Stimulated activated CD4-positive, alpha-beta T cell treated with anti-CD3 and anti-CD28 coated beads, Interleukin-12 subunit alpha, Interleukin-12 subunit beta, amount 100 ng/mL, for 48 hours (primary cell): ENCODE data around the gene ATRNL1.
"Not testable (repeated sequence)": the region's sequence is repeated elsewhere in the genome, so short reads cannot be mapped to it uniquely, and the experiment has no call there.

Experiments
- DNase-seq, 3 donors: peaks; one replicate each; pipeline ENCODE4 v3.0.0-alpha.2; 2020; ENCODE audit warnings: low read depth in 2 of 3, low spot score in 1 of 3

ATRNL1 gene

DNA sequence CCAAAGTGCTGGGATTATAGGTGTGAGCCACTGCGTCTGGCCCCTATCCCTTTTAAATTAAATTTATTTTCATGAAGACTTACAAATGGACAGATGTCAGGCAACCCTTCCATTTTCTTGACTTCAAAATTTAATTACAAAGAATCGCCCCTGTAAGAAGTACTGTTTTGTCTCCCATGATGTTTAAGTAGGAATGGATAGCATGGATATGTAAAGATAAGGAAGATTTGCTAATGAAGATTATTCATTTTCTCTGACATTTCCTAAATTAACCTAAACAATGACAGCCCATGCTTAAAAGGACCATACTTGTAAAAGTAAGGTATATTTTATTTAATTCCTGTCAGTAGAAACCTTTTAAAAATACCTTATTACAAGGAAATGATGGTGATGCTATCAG lies 627.0 kb downstream of the ATRNL1 start:
- no peak for DNase-seq

DNA sequence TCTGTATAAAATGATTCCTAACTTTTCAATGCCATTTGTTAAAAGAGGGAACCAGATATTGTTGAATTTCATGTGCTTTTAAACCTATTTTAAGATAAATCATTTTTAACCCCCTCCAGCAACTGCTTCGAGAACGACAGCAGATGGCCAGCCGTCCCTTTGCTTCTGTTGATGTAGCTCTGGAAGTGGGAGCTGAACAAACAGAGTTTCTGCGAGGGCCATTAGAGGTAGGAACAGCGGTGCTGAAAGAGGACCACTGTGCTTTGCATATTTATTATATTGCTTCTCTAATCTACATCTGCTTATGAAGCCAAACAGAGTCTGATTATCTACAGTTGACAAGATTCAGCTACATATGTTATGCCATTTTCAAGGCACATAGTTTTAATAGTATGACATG lies 634.0 kb downstream of the ATRNL1 start:
- DNase-seq: no peak

DNA sequence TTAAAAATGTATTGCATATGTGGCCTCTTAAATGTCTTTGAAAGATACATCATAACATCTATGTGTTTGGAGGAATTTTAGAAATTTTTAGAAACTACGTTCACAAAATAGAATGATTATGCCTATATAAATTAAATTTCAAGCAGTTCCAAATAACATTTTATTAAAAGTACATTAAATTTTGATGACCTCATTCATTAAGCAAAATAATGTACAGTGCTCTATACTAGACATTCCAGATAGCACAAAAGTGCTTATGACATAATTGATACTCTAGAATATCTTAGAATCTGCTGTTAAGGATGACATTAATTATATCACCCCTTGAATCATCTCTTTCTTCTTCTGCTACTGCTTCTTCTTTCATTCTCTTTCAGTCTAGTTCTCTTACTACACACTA lies 650.9 kb downstream of the ATRNL1 start:
- no peak for DNase-seq

DNA sequence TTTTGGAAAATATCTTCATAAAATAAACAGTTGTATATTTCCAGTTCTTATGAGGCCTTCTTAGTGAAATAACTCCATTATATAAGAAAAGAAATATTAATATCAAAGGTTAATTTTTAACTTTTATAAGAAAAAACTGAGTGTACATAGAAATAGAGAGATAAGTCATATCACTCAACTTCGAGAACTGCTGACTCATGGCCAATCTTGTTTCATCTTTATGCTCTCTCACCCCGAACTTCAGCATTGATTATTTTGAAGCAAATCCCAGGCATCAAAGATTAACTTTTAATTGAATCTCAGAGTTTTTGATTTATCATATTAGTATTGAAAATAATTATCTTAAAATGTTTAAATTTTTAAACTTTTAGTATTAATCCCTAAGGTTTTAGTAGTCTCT lies 652.8 kb downstream of the ATRNL1 start:
- no peak for DNase-seq

DNA sequence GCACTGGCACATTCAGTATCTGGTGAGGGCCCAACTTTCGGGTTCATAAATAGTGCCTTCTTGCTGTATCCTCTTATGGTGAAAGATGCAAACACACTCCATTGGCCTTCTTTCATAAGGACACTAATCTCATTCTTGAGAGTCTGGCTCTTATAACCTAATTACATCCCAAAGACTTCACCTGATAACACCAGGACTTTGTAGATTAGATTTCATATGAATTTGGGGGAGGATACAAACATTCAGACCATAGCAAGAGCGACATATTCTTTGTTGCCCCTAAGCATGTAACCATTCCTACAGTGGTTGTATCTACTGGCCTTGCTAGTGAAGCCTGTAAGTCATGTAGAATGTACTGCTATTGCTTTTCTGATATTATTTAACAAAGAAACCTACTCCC lies 654.6 kb downstream of the ATRNL1 start:
- no peak for DNase-seq

DNA sequence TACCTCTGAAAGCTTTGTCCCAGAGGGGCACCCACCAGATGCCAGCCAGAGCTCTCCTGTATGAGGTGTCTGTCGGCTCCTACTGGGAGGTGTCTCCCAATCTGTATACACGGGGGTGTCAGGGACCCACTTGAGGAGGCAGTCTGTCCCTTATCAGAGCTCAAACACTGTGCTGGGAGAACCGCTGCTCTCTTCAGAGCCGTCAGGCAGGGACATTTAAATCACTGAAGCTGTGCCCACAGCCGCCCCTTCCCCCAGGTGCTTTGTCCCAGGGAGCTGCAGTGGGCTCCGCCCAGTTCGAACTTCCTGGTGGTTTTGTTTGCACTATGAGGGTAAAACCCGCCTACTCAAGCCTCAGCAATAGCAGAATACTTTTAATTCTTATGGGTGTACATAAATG lies 665.3 kb downstream of the ATRNL1 start:
- DNase-seq: not testable (repeated sequence)

DNA sequence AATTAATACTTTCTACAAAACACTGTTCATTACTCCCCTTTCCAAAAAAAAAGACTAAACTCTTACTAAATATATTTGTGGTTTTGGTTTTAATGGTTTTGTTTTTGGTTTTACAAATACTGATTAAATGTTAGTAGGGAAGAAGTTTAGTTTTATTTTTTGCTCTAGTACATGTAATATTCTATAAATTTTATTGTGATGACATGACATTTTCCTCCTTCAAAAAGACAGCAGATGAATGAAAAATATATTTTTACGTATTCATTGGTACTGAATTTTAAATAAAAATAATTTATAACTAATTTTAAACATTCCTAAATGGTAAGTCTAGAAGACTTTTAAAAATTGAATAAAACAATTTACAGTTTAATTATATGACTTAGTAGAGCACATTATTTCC lies 667.0 kb downstream of the ATRNL1 start:
- no peak for DNase-seq

DNA sequence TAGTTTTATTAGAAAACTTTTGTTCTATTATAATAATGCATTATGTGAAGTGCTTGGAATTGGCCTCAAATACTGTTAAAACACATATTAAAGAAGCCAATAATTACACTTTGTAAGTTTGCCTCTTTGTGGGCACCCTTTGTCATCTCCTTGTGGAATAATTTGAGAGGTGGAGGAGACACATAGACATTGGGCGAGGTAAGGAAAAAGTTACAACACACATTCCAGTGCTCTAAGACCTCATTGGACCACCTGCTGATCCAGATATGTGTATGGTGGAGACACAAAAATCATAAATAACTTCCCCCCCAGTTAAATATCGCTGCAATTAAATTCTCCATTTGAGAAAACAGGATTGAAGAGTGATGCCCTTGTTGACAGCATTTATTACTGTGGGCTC lies 668.0 kb downstream of the ATRNL1 start:
- no peak for DNase-seq

DNA sequence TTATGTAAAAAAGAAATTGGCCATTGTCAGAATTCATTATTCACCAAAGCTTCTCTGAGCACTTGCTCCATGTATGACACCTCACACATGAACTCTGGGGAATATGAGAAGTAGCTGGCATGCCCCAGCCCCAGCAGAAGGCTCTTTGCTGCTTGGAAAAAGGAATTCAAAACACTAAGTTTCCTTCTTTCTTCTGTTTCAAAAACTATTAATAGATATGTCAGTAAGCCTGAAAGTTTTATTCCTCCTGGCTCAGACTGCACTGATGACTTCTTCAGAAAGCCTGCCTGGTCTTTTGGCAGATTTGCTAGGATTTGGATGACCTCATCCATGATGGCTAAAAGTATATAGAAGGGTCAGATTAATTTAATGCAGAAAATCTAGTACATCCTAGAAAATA lies 668.9 kb downstream of the ATRNL1 start:
- no peak for DNase-seq

DNA sequence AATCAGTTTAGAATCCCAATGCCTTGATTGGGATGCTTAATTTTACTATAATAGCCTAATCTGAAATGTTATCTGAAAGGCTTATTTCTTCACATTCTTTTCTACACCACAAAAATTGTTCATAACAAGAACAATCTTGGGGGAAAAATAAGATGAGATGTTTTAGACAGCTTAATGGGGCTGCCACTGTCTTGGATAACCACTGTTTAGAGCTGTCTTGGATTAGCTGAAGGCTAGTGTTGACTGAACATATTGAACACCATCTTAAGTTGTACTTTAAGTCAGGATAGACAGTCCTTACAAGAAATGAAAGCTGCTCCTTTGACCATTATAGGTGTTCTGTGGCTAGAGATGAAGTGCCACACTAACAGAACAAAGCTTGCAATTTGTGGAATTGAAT lies 678.6 kb downstream of the ATRNL1 start:
- no peak for DNase-seq

DNA sequence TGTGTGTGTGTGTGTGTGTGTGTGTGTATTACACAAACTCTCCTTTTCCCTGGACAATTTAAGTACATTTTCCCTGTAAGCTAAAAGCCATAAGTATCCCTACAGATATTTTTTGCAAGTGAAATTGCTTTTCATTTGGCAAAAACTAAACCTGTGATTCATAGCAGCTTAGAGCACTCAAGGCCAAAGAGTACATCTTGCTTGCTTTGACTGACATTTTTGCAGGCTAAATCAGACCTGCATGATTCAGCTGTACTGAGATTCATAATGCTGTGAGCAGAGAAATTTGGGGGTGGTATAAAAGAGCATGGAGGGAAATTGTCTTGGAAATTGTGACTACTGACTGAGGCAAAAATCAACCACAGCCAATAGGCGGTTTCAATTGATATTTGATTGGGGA lies 679.4 kb downstream of the ATRNL1 start:
- no peak for DNase-seq

DNA sequence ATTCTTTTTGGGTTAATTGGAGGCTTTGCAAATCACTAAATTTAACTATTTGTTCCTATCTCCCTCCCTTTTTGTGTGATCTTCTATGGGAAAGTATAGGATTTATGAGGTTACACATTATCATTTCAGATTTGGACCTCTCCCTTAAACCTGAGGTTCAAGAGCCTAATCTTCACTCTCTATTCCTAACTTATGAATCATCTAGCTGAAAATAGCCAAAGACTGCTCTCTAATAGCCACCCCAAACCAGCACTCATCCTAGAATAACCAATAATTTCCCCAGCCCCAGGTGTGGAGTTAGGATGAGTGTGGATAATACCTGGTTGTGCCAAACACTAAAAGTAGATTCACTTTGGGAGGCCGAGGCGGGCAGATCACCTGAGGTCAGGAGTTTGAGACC lies 680.7 kb downstream of the ATRNL1 start:
- DNase-seq: no peak

DNA sequence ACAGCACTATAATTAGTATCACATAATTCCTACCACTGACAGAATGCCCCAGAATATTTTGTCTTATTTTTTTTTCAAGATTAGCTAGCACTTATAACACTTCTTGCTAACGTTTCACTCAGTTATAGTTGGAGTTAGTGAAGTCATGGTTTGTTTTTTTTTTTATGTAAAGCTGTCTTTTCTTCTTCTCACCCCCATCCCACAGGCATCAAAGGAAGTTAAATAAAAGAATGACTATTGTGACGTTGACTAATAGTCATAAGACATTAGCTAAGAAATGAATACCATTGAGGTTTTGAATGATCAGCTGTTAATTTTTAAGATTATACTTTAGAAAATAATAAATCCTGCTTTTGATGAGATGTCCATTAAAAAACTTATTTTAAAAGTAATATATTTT lies 681.6 kb downstream of the ATRNL1 start:
- DNase-seq: no peak

DNA sequence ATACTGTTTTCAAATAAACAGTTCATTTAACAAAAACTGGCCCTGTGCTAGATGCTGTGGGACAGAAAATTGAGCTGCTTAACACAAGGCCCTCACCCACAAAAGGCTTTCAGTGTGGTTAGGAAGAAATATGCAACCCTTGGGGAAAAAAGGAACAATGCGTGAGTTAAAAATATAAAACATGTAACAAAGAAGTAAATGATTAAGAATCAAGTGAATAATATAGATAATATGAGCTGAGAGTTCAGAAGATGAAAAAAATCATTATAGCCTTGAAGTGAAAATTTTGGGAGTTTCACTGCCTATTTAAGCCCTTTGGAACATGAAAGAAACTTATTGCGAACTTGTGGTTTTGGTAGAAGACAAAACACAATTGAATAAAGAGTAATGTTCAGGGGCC lies 684.5 kb downstream of the ATRNL1 start:
- DNase-seq: no peak

DNA sequence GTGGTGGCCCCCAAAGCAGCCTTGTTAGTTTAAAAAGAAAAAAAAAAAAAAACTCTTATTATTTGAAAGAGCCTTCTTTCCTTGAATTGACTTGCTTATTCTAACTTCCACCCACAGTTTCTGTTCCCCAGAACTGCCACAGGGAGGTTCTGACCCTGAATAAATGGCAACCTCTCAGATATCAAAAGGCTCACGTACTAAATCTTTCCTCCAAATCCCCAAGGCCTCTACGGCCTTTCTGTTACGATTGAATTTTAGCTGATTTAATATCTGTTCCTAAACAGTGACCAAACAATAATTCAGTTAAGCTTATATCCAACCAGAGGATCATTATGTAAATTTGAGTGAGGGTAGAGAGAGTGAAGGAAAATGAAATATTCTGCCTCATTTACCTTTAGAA lies 697.1 kb downstream of the ATRNL1 start:
- DNase-seq: no peak

DNA sequence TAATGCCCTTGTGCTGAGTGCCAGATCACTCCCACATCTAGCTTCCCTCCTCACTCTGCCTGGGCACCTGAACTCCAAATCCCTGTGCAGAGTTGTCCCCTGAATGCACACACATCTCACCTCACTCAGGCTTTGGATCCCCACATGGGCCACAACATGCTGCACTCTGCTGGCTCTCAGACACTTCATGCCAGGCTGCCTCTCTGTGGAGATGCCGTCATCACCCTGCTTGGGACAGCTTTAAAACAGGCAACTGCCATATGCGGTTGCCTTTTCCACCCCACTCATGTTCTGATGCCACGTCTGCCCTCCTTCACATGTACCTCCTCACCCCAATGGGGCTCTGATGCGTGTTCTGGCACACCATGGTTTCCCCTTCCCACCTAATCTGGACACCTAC lies 702.8 kb downstream of the ATRNL1 start:
- DNase-seq: no peak

DNA sequence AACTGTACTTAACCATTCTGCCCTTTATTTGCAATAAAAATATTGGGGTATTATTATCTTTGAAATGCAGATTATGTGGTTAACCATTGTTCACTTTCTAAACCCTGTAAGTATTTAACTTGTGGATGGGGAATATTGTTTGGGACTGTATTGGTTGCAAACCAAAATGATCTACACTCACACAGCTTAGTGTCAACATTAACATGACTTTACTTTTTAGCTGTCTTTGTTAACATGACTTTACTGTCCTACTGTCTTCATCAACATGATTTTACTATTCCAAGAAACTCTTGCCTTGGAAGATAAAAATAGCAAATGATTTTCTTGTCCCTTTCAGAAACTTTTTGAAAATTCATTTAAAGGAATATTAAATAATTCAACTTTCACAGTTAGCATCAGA lies 708.3 kb downstream of the ATRNL1 start:
- DNase-seq: no peak

DNA sequence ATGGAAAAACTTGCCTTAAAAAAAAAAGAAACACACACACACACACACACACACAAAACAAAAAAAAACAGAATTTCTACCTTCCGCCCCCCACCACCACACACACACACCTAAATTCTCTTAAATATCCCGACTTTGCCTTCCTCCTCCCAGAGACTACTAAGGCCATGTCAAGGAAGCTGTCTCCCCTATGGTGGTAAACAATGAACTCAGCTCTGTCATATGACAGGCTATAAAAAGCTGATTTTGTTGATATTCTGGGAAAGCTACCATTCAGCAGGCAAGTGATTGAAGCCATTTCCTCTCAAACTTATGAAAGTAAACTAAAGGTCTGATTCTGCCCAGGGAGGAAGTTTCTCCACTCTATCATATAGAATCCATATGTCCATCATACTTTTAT lies 708.8 kb downstream of the ATRNL1 start:
- DNase-seq: no peak

DNA sequence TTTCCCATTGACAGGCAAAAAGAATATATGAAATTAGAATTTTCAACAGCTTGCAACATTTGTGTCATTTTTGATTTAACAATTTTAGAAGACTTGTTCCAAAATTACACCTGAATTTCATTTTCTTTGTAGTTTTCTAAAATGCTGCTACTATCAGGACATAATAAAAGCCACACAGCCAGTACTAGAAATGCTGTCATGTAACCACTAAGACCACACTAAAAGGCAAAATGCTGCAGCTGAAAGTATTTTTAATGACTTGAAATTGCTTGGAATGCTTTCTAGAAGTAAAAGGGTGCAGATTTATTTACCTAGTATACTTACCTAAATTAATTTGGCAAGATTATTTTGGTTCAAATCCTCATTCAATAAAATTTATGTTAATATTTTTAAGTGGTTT lies 709.7 kb downstream of the ATRNL1 start:
- no peak for DNase-seq

DNA sequence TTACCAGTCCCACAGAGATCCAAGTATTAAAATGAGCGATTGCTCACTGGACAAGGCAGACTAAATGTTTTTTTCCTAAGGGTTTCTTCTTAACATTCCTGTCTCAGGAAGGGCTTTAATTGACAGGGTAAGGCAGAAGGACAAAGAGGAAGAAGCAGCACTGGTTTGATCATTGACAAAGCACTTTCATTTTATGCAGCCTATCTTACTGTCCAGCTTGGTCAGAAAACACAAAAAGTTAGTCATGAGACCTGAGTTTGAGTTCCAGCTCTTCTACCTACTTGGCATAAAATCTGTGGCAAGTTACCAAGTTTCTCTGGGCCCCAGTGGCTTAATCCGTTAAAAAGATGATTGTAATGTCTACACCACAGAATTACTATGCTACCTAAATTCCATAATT lies 721.4 kb downstream of the ATRNL1 start:
- no peak for DNase-seq

DNA sequence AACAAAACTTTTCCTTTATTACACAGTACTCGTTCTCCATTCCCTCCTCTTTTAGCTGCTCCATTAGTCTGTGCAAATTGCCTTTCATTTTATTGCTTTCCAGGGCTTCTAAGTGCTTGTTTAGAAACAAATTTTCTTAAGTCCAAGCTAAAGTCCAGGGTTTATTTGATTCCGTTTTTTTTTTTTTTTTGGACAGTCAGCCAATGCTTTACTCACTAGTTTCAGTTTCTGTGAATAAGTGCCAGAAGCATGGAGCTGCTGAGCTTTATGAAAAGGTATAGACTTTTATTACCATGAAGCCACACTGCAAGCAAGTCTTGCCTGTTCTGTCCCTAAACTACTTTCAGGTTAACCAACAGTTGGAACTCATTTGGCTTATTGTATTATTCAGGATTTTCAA lies 724.8 kb downstream of the ATRNL1 start:
- no peak for DNase-seq

DNA sequence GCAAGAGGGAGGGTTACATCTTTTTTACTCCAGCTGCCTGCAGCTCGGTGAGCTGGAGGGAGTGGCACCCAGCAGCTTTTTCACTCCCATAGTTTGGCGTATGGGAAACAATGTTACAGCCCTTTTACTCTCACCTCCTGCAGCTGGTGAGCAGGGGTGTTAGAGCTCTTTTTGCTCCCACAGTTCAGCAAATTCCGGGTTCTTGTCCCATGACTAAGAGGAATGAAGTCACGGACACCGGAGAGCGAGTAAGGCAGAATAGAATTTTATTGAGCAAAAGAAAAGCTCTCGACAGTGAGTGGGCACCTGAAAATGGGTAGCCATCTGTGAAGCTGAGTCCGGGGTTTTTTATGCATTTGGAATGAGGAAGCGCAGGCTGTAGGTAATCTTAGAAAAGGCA lies 733.2 kb downstream of the ATRNL1 start:
- no peak for DNase-seq

DNA sequence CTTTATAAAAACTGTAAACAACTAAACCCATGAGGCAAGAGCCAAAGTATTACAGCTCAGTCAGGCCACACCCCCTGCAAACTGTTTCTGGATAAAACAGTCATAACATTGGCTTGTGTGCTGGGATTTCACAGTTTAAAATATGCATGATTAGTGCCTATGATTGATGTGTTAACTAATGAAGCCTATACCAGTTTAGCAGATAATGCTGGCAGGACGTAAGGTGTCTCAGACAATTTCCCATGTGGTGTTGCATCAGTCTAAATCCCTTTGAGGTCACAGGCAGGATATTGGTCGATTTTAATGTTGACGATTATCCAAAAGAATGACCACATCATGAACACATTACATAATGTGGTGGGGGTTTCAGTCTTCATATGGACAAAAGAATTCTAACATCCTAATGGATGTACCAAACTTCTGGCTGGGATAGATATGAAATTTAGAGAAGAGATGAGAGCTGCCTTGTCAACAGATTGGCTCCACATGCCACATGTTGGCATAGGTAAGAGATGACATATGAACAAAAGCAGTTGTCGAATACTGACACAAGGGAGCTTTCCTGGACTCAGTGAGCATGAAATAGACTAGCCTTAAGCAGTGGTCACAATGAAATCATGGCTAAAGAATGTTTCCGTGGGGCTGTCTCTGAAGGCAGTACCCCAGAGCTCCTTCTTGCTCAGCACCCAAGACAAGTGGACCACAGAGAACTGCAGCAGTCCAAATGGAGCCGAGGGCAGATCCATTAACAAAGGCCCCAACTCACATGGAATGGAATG lies 734.3 kb downstream of the ATRNL1 start:
- DNase-seq: no peak

DNA sequence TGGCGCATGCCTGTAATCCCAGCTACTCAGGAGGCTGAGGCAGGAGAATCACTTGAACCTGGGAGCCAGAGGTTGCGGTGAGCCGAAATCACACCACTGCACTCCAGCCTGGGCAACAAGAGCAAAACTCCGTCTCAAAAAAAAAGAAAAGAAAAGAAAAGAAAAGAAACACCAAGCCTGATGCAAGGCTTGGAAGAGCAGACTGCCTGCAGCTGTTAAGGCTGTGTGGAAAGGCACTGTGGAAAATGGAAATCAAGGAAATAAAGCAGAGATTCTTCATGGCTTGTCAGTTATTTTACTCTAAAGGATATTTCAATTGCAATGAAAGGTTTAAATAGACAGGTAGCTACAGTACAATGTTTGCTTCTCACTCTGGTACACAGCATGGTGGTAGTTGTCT lies 735.0 kb downstream of the ATRNL1 start:
- not testable (repeated sequence) for DNase-seq
